Mesenchymal stem cell (in vitro differentiated cells and primary cell): ENCODE measurements around the gene TUBB1.
A peak's percentile ranks its signal among the peaks of the same experiment; 100 is the strongest.

ENCODE experiments used
- DNase-seq: peaks from one replicate; pipeline ENCODE4 v3.0.0-alpha.2; 2013
- H2AFZ ChIP-seq: one replicate; pipeline ENCODE4 v1.6.1; 2013; ENCODE audit warnings: low read depth, mild to moderate bottlenecking, control low read depth, inconsistent platforms, low read length, moderate library complexity
- H2AK5ac ChIP-seq: 2 replicates; pipeline ENCODE4 v1.6.1; 2013; ENCODE audit warnings: low read length, moderate library complexity, mild to moderate bottlenecking, inconsistent platforms; ENCODE audit not compliant: severe bottlenecking
- H2BK120ac ChIP-seq: one replicate; pipeline ENCODE4 v1.6.1; 2013; ENCODE audit warnings: low read depth, mild to moderate bottlenecking, inconsistent platforms, low read length, moderate library complexity
- H2BK12ac ChIP-seq, 2 experiments: one replicate each; pipeline ENCODE4 v1.6.1; 2013; ENCODE audit warnings: inconsistent platforms in 2 of 2, low read length in 2 of 2, mild to moderate bottlenecking in 2 of 2, moderate library complexity in 2 of 2, control low read depth in 1 of 2
- H2BK15ac ChIP-seq: one replicate; pipeline ENCODE4 v1.6.1; 2013; ENCODE audit warnings: mild to moderate bottlenecking, low read depth, inconsistent platforms; ENCODE audit not compliant: poor library complexity, severe bottlenecking
- H2BK5ac ChIP-seq: 2 replicates; pipeline ENCODE4 v1.6.1; 2013; ENCODE audit warnings: low read depth, mild to moderate bottlenecking, low read length, control low read depth, inconsistent platforms; ENCODE audit not compliant: poor library complexity, severe bottlenecking
- H3K14ac ChIP-seq, 2 experiments: one replicate each; pipeline ENCODE4 v1.6.1; 2013; ENCODE audit warnings: inconsistent platforms in 2 of 2, low read length in 2 of 2, control low read depth in 1 of 2, mild to moderate bottlenecking in 1 of 2, moderate library complexity in 1 of 2
- H3K18ac ChIP-seq, 2 experiments: one replicate each; pipeline ENCODE4 v1.6.1; 2013; ENCODE audit warnings: inconsistent platforms in 2 of 2, low read length in 2 of 2, control low read depth in 1 of 2, low read depth in 1 of 2, mild to moderate bottlenecking in 1 of 2
- H3K23ac ChIP-seq, 2 experiments: one replicate each; pipeline ENCODE4 v1.6.1; 2013; ENCODE audit warnings: inconsistent platforms in 2 of 2, low read length in 2 of 2, mild to moderate bottlenecking in 2 of 2, moderate library complexity in 2 of 2, control low read depth in 1 of 2
- H3K27ac ChIP-seq: 2 replicates; pipeline ENCODE4 v1.5.1; 2013; ENCODE audit warnings: mild to moderate bottlenecking, moderate library complexity, low read length, control low read depth, inconsistent platforms; ENCODE audit not compliant: poor library complexity, severe bottlenecking
- H3K27me3 ChIP-seq, 2 experiments: 2 replicates each; pipeline versions ENCODE4 v1.6.1 to v1.7.0; 2013; ENCODE audit warnings: low read length in 2 of 2, mild to moderate bottlenecking in 2 of 2, moderate library complexity in 2 of 2, control low read depth in 1 of 2, inconsistent platforms in 1 of 2; ENCODE audit not compliant: control insufficient read depth in 1 of 2, insufficient read depth in 1 of 2
- H3K36me3 ChIP-seq, 2 experiments: 2 replicates each; pipeline versions ENCODE4 v1.6.1 to v1.7.0; 2013; ENCODE audit warnings: low read length in 2 of 2, control low read depth in 1 of 2, inconsistent platforms in 1 of 2, low read depth in 1 of 2, mild to moderate bottlenecking in 1 of 2; ENCODE audit not compliant: insufficient read depth in 2 of 2, control insufficient read depth in 1 of 2
- H3K4ac ChIP-seq, 2 experiments: one replicate each; pipeline ENCODE4 v1.6.1; 2013; ENCODE audit warnings: inconsistent platforms in 2 of 2, low read length in 2 of 2, mild to moderate bottlenecking in 2 of 2, moderate library complexity in 2 of 2, control low read depth in 1 of 2, low read depth in 1 of 2
- H3K4me1 ChIP-seq: 2 replicates; pipeline ENCODE4 v1.6.1; 2013; ENCODE audit warnings: low read depth, low read length, control low read depth; ENCODE audit not compliant: control insufficient read depth, insufficient read depth
- H3K4me2 ChIP-seq: 2 replicates; pipeline ENCODE4 v1.6.1; 2013; ENCODE audit warnings: low read length, mild to moderate bottlenecking, inconsistent platforms; ENCODE audit not compliant: poor library complexity, severe bottlenecking
- H3K4me3 ChIP-seq, 2 experiments: 2 replicates each; pipeline versions ENCODE4 v1.5.1 to v1.7.0; 2013; ENCODE audit warnings: low read length in 2 of 2, mild to moderate bottlenecking in 2 of 2, control low read depth in 1 of 2, low read depth in 1 of 2; ENCODE audit not compliant: insufficient read depth in 1 of 2
- H3K79me1 ChIP-seq: replicated peaks from 2 replicates; pipeline ENCODE4 v1.6.1; 2013; ENCODE audit warnings: mild to moderate bottlenecking, control low read depth, low read length, inconsistent platforms; ENCODE audit not compliant: poor library complexity, severe bottlenecking
- H3K9ac ChIP-seq: 2 replicates; pipeline ENCODE4 v1.7.0; 2013; ENCODE audit warnings: mild to moderate bottlenecking, low read length, moderate library complexity
- H3K9me3 ChIP-seq: 2 replicates; pipeline ENCODE4 v1.7.0; 2013; ENCODE audit warnings: mild to moderate bottlenecking, low read length; ENCODE audit not compliant: control insufficient read depth
- H4K8ac ChIP-seq: one replicate; pipeline ENCODE4 v1.6.1; 2013; ENCODE audit warnings: inconsistent platforms, mild to moderate bottlenecking, low read length, moderate library complexity
- H4K91ac ChIP-seq: one replicate; pipeline ENCODE4 v1.6.1; 2013; ENCODE audit warnings: mild to moderate bottlenecking, low read length, inconsistent platforms
- WGBS: methylation state at CpG from one replicate; pipeline ENCODE4 v1.1.7; 2013; ENCODE audit warnings: mixed read lengths; 5-methylcytosine and 5-hydroxymethylcytosine counted together

TUBB1 gene

GRCh38 chr20:59013031-59013951 lies 5.9 kb upstream of the TUBB1 start:
- H3K9me3 ChIP-seq = no peaks in the 10 kb centered on the region
- H3K4me1 ChIP-seq = peaks cover 19% of the 10 kb centered on the region
- no peak overlapping the region for H2BK5ac ChIP-seq
- no peak overlapping the region for H3K18ac ChIP-seq
- no peak overlapping the region for H3K4ac ChIP-seq
- no peak overlapping the region for H4K8ac ChIP-seq
- H2BK15ac ChIP-seq = no peak overlapping the region
- H3K9ac ChIP-seq = no peak overlapping the region
- no peak overlapping the region for H3K23ac ChIP-seq
- H3K27me3 ChIP-seq = no peaks in the 10 kb centered on the region
- no peak overlapping the region for H2BK12ac ChIP-seq
- H3K36me3 ChIP-seq = peaks cover 0 to 12% of the 10 kb centered on the region in 2 experiments
- H3K4me3 ChIP-seq = no peak overlapping the region
- H2AFZ ChIP-seq = no peak overlapping the region
- peak overlapping the region; percentile 52 for H4K91ac ChIP-seq
- no peaks in the 10 kb centered on the region for H3K79me1 ChIP-seq
- H2BK120ac ChIP-seq = no peak overlapping the region
- 88% methylated on average over 17 of the region's 17 CpGs for whole genome bisulfite sequencing
- DNase-seq = no peak
- no peak overlapping the region for H3K27ac ChIP-seq
- H3K4me2 ChIP-seq = no peak overlapping the region
- H2AK5ac ChIP-seq = peak overlapping the region; percentile 35
- no peak overlapping the region for H3K14ac ChIP-seq

- no peak overlapping the region for H3K27ac ChIP-seq
- 81% methylated on average over 13 of the region's 13 CpGs for WGBS
- H3K36me3 ChIP-seq = peaks cover 0 to 16% of the 10 kb centered on the region in 2 experiments
- H3K23ac ChIP-seq = no peak overlapping the region
- no peak overlapping the region for H3K4me3 ChIP-seq
- H2AFZ ChIP-seq = no peak overlapping the region
- no peaks in the 10 kb centered on the region for H3K9me3 ChIP-seq
- H3K27me3 ChIP-seq = no peaks in the 10 kb centered on the region
- no peak overlapping the region for H2AK5ac ChIP-seq
- DNase-seq = no peak
- no peak overlapping the region for H2BK15ac ChIP-seq
- no peak overlapping the region for H2BK5ac ChIP-seq
- no peak overlapping the region for H2BK12ac ChIP-seq
- no peak overlapping the region for H3K14ac ChIP-seq
- no peak overlapping the region for H4K8ac ChIP-seq
- no peak overlapping the region for H3K4me2 ChIP-seq
- H3K18ac ChIP-seq = no peak overlapping the region
- H3K4ac ChIP-seq = no peak overlapping the region
- H3K79me1 ChIP-seq = peaks cover 5% of the 10 kb centered on the region
- no peak overlapping the region for H4K91ac ChIP-seq
- H2BK120ac ChIP-seq = no peak overlapping the region
- H3K9ac ChIP-seq = no peak overlapping the region
- H3K4me1 ChIP-seq = peaks cover 16% of the 10 kb centered on the region
These were observed 5.1 kb upstream of the TUBB1 start for GRCh38 chr20:59013959-59014608.

GRCh38 chr20:59014680-59015389 lies 4.4 kb upstream of the TUBB1 start:
- no peak overlapping the region for H2BK12ac ChIP-seq
- no peak overlapping the region for H2BK120ac ChIP-seq
- peaks cover 0 to 18% of the 10 kb centered on the region in 2 experiments for H3K36me3 ChIP-seq
- H3K4me2 ChIP-seq = no peak overlapping the region
- H3K4me1 ChIP-seq = peaks cover 16% of the 10 kb centered on the region
- H3K79me1 ChIP-seq = peaks cover 9% of the 10 kb centered on the region
- no peak overlapping the region for H4K8ac ChIP-seq
- H2AK5ac ChIP-seq = no peak overlapping the region
- no peak overlapping the region for H3K4ac ChIP-seq
- H3K4me3 ChIP-seq = no peak overlapping the region
- H3K27me3 ChIP-seq = no peaks in the 10 kb centered on the region
- H3K14ac ChIP-seq = no peak overlapping the region
- H3K9ac ChIP-seq = no peak overlapping the region
- no peak for DNase-seq
- H3K27ac ChIP-seq = no peak overlapping the region
- H2BK5ac ChIP-seq = no peak overlapping the region
- H4K91ac ChIP-seq = peak overlapping the region; percentile 43
- H3K23ac ChIP-seq = no peak overlapping the region
- no peak overlapping the region for H2AFZ ChIP-seq
- no peaks in the 10 kb centered on the region for H3K9me3 ChIP-seq
- no peak overlapping the region for H2BK15ac ChIP-seq
- WGBS = 97% methylated on average over 17 of the region's 17 CpGs
- H3K18ac ChIP-seq = no peak overlapping the region

- H3K9me3 ChIP-seq = no peaks in the 10 kb centered on the region
- no peak overlapping the region for H3K18ac ChIP-seq
- H2BK5ac ChIP-seq = no peak overlapping the region
- H4K8ac ChIP-seq = no peak overlapping the region
- H4K91ac ChIP-seq = no peak overlapping the region
- no peak overlapping the region for H2AK5ac ChIP-seq
- no peak overlapping the region for H3K27ac ChIP-seq
- no peak overlapping the region for H3K14ac ChIP-seq
- H3K9ac ChIP-seq = no peak overlapping the region
- 94% methylated on average over 16 of the region's 16 CpGs for whole genome bisulfite sequencing
- peaks cover 0 to 18% of the 10 kb centered on the region in 2 experiments for H3K36me3 ChIP-seq
- H2AFZ ChIP-seq = no peak overlapping the region
- H3K4me2 ChIP-seq = no peak overlapping the region
- DNase-seq = no peak
- H2BK12ac ChIP-seq = no peak overlapping the region
- H3K4me1 ChIP-seq = peaks cover 14% of the 10 kb centered on the region
- H3K4me3 ChIP-seq = no peak overlapping the region
- H2BK15ac ChIP-seq = no peak overlapping the region
- H2BK120ac ChIP-seq = no peak overlapping the region
- no peaks in the 10 kb centered on the region for H3K27me3 ChIP-seq
- H3K79me1 ChIP-seq = peaks cover 9% of the 10 kb centered on the region
- no peak overlapping the region for H3K23ac ChIP-seq
- H3K4ac ChIP-seq = no peak overlapping the region
These were observed 3.8 kb upstream of the TUBB1 start for GRCh38 chr20:59015411-59015810.
